SKM-1 treated with dmso at 0.1 percent for 144 hours (cell line): ENCODE data around the gene TTC1.

Experiments
- DNase-seq: peaks from one replicate; lab custom pipeline; 2025; ENCODE audit not compliant: unreplicated experiment; lab: John Stamatoyannopoulos, UW

TTC1 gene

GRCh38 chr5:160082614-160083500, 73.9 kb downstream of the TTC1 start:
- no peak for DNase-seq

- DNase-seq = no peak
Observed at GRCh38 chr5:160083501-160083900, 74.6 kb downstream of the TTC1 start.

GRCh38 chr5:160084144-160084543, 75.2 kb downstream of the TTC1 start:
- no peak for DNase-seq

GRCh38 chr5:160087199-160087598, 78.3 kb downstream of the TTC1 start:
- no peak for DNase-seq

GRCh38 chr5:160088805-160089204, 79.9 kb downstream of the TTC1 start:
- no peak for DNase-seq

- DNase-seq = no peak
Observed at GRCh38 chr5:160089531-160089930, 80.6 kb downstream of the TTC1 start.

- DNase-seq = no peak
Observed at GRCh38 chr5:160090059-160090458, 81.1 kb downstream of the TTC1 start.

- DNase-seq = no peak
Observed at GRCh38 chr5:160092514-160092913, 83.6 kb downstream of the TTC1 start.

- DNase-seq = no peak
Observed at GRCh38 chr5:160092960-160093707, 84.2 kb downstream of the TTC1 start.

- no peak for DNase-seq
Observed at GRCh38 chr5:160096178-160096577, 87.2 kb downstream of the TTC1 start.

- no peak for DNase-seq
Observed at GRCh38 chr5:160097991-160098390, 89.1 kb downstream of the TTC1 start.

GRCh38 chr5:160105686-160106360, 96.9 kb downstream of the TTC1 start:
- DNase-seq = peak; percentile 80

GRCh38 chr5:160108124-160108523, 99.2 kb downstream of the TTC1 start:
- no peak for DNase-seq
